Breast epithelium (tissue), 4 donors: ENCODE data around the gene PIK3CD. TPM values are rescaled to one million over a fixed set of nuclear protein-coding genes. Genes with fewer than 3 reads are reported as not detected.

Experiments used
- DNase-seq, 2 donors: peaks; one replicate each; pipeline ENCODE4 v3.0.0-alpha.2; 2019; ENCODE audit warnings: low spot score in 2 of 2
- H3K27ac ChIP-seq, 2 donors: fragments of 200-600 bp; sonication (generic) in 1 of 2; one replicate each; pipeline ENCODE4 v1.5.1; 2016 to 2019; ENCODE audit warnings: mild to moderate bottlenecking in 1 of 2
- H3K27me3 ChIP-seq, 2 donors: fragments of 200-600 bp; sonication (generic) in 1 of 2; one replicate each; pipeline versions ENCODE4 v1.5.1 to v1.6.0; 2017 to 2019; ENCODE audit warnings: control low read depth in 1 of 2, mild to moderate bottlenecking in 1 of 2
- H3K36me3 ChIP-seq: fragments of 200-600 bp; one replicate; pipeline ENCODE4 v1.5.1; 2019
- H3K4me1 ChIP-seq, 2 donors: fragments of 200-600 bp; sonication (generic); one replicate each; pipeline ENCODE4 v1.5.1; 2016 to 2019; ENCODE audit warnings: control low read depth in 1 of 2
- H3K4me3 ChIP-seq, 3 donors: fragments of 200-600 bp; sonication (generic); 1 replicate in 2 of 3; 2 replicates in 1 of 3; pipeline ENCODE4 v1.5.1; 2016 to 2019; ENCODE audit warnings: mild to moderate bottlenecking in 3 of 3, moderate library complexity in 2 of 3
- H3K9me3 ChIP-seq, 2 donors: fragments of 200-600 bp; sonication (generic) in 1 of 2; one replicate each; pipeline ENCODE4 v1.5.1; 2016 to 2019; ENCODE audit warnings: control low read depth in 1 of 2
- CTCF ChIP-seq, 3 donors: fragments of 450-650 bp; IDR thresholded peaks; one replicate each; pipeline ENCODE4 v1.5.1; 2016 to 2017; ENCODE audit warnings: antibody characterized with exemption in 3 of 3, mild to moderate bottlenecking in 3 of 3, moderate library complexity in 3 of 3
- POLR2A ChIP-seq: fragments of 450-650 bp; IDR thresholded peaks from one replicate; pipeline ENCODE4 v1.6.1; 2016; ENCODE audit warnings: antibody characterized with exemption, mild to moderate bottlenecking, moderate library complexity
- POLR2AphosphoS5 ChIP-seq, 3 donors: sonication (generic); formaldehyde crosslinking; IDR thresholded peaks; one replicate each; pipeline ENCODE4 v1.6.1; 2017; ENCODE audit warnings: antibody characterized with exemption in 3 of 3
- intact Hi-C: fragments of 100-400 bp; cut with DNase I; formaldehyde crosslinking; loops from one replicate; pipeline ENCODE4 v1.15.1; 2023; ENCODE audit warnings: low total_unique reads
- total RNA-seq, 3 donors: library from RNA; depleted of rRNA; stranded (reverse); fragments of >200 nt; gene quantifications; one replicate each; pipeline ENCODE4 v1.1.0, GENCODE V29; 2016

The PIK3CD gene
- total RNA-seq, 3 donors from 2014 or later, result 8.2 to 12.1 (median 11.9) TPM

- H3K36me3 ChIP-seq, result no peaks in the 10 kb centered on the region
- no peaks in the 10 kb centered on the region for H3K27me3 ChIP-seq
Observed at GRCh38 chr1:9751971-9752370, 100.4 kb downstream of the PIK3CD start.

GRCh38 chr1:9753121-9753531 lies 101.6 kb downstream of the PIK3CD start:
- Histone ChIP-seq H3K9me3 (no peaks in the 10 kb centered on the region), H3K36me3 (no peaks in the 10 kb centered on the region), H3K27me3 (no peaks in the 10 kb centered on the region), H3K4me3 (no peak overlapping the region), H3K27ac (no peak overlapping the region), H3K4me1 (no peaks in the 10 kb centered on the region)
- intact Hi-C loops, result no loop called here
- TF ChIP-seq POLR2A, result no peak
- TF ChIP-seq CTCF (IDR thresholded peaks at IDR 0.05), result no peak
- no peak for DNase-seq

More at GRCh38 chr1:9751971-9752370, 100.4 kb downstream of the PIK3CD start:
- H3K27ac ChIP-seq, result no peak overlapping the region
- no peaks in the 10 kb centered on the region for H3K4me1 ChIP-seq
- no peak for TF ChIP-seq POLR2AphosphoS5 (IDR thresholded peaks at IDR 0.05)
- TF ChIP-seq POLR2A, result no peak
- no peak for TF ChIP-seq CTCF (IDR thresholded peaks at IDR 0.05)
- DNase-seq, result no peak
- H3K4me3 ChIP-seq, result no peak overlapping the region
- H3K9me3 ChIP-seq, result no peaks in the 10 kb centered on the region
- intact Hi-C loops, result no loop called here

GRCh38 chr1:9755441-9755995 lies 104.0 kb downstream of the PIK3CD start:
- DNase-seq, result no peak
- Histone ChIP-seq H3K9me3 (no peaks in the 10 kb centered on the region), H3K27me3 (no peaks in the 10 kb centered on the region), H3K4me3 (no peak overlapping the region), H3K36me3 (no peaks in the 10 kb centered on the region), H3K4me1 (no peaks in the 10 kb centered on the region), H3K27ac (no peak overlapping the region)
- intact Hi-C loops, result no loop called here
- no peak for TF ChIP-seq POLR2A
- TF ChIP-seq POLR2AphosphoS5 (IDR thresholded peaks at IDR 0.05), result no peak

- Histone ChIP-seq H3K27me3 (no peaks in the 10 kb centered on the region), H3K27ac (no peak overlapping the region), H3K4me3 (no peak overlapping the region), H3K4me1 (no peaks in the 10 kb centered on the region), H3K9me3 (no peaks in the 10 kb centered on the region), H3K36me3 (no peaks in the 10 kb centered on the region)
- TF ChIP-seq CTCF (IDR thresholded peaks at IDR 0.05) (no peak), POLR2A (no peak), POLR2AphosphoS5 (IDR thresholded peaks at IDR 0.05) (no peak)
- intact Hi-C loops, result no loop called here
- DNase-seq, result no peak
Observed at GRCh38 chr1:9758559-9759121, 107.1 kb downstream of the PIK3CD start.

- TF ChIP-seq CTCF (IDR thresholded peaks at IDR 0.05) (no peak), POLR2AphosphoS5 (IDR thresholded peaks at IDR 0.05) (no peak), POLR2A (no peak)
- Histone ChIP-seq H3K4me3 (no peak overlapping the region), H3K4me1 (no peaks in the 10 kb centered on the region), H3K27me3 (no peaks in the 10 kb centered on the region), H3K36me3 (no peaks in the 10 kb centered on the region), H3K27ac (no peak overlapping the region), H3K9me3 (no peaks in the 10 kb centered on the region)
- intact Hi-C loops, result no loop called here
- DNase-seq, result no peak
Observed at GRCh38 chr1:9759939-9760338, 108.4 kb downstream of the PIK3CD start.
